HG02610 (cell line): ENCODE measurements around the gene NXF2B.
"Not testable (repeated sequence)": the region's sequence is repeated elsewhere in the genome, so short reads cannot be mapped to it uniquely, and the experiment has no call there.

Source experiments
- ATAC-seq: cut with Tn5 transposase; IDR thresholded peaks from one replicate; pipeline ENCODE4 v1.9.1; 2021; ENCODE audit warnings: mild to moderate bottlenecking, moderate library complexity; ENCODE audit not compliant: unreplicated experiment

NXF2B gene

GRCh38 chrX:102439908-102440307 lies at the start of gene NXF2B:
Gene NXF2B, minus strand, starts transcription at chrX:102440008. Its CDS starts 59,972 bp downstream, at chrX:102380036.
- not testable (repeated sequence) for ATAC-seq

- ATAC-seq: not testable (repeated sequence)
These were observed 39.0 kb upstream of the NXF2B start for GRCh38 chrX:102478765-102479164.

- not testable (repeated sequence) for ATAC-seq
These were observed 32.0 kb upstream of the NXF2B start, which contains the start of gene TCP11X2 for GRCh38 chrX:102471762-102472220. Gene TCP11X2, minus strand, starts transcription at chrX:102471812.

- not testable (repeated sequence) for ATAC-seq
These were observed 30.4 kb upstream of the NXF2B start for GRCh38 chrX:102470215-102470614.

GRCh38 chrX:102458615-102459014 lies 18.8 kb upstream of the NXF2B start:
- ATAC-seq: not testable (repeated sequence)

GRCh38 chrX:102414493-102414892 lies 25.3 kb downstream of the NXF2B start:
- ATAC-seq: not testable (repeated sequence)

GRCh38 chrX:102345916-102346315 lies 93.9 kb downstream of the NXF2B start:
- ATAC-seq: no peak

- ATAC-seq: no peak
These were observed 97.9 kb downstream of the NXF2B start for GRCh38 chrX:102341867-102342266.

GRCh38 chrX:102339312-102340298 lies 100.2 kb downstream of the NXF2B start:
- ATAC-seq: no peak

GRCh38 chrX:102338162-102338561 lies 101.6 kb downstream of the NXF2B start:
- no peak for ATAC-seq
